ENCODE data around the gene C14orf132.
A peak's percentile ranks its signal among the peaks of the same experiment; 100 is the strongest.

C14orf132 gene

DNA sequence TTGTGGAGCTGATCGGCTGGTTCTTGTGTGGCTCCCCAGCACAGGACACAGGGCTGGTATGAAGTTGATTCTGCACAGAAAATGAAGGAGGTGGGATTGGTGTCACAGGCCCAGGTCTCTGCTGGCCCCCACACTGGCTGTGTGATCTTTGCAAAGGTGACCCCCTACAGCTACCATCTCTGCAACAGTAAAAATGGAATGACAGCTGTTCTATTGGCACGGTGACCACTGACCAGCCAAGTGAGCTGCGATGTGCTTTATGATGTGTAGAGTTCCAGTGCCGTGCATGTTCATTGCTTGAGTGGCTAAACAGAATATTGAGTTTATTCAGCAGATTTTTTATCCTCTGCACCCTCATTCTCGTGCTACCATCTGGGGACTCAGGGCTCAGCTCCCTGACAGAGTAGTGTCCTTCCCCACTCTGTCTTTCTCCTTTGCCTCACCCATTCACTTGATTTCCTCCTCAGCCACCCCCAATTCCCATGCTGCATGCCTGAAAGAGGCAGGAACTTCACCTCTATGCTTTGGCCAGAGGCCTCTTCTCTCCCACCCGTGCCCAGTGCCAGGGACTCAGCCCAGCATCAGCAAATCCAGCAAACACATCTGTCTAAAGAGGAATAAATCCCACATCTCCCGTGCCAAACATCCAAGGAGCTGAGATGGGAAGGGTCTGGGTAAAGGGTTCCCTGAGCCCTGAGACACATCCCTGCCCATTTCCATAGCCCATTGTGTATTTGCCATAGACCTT is 21.2 kb downstream of the C14orf132 start:
- no peak for DNase-seq

DNA sequence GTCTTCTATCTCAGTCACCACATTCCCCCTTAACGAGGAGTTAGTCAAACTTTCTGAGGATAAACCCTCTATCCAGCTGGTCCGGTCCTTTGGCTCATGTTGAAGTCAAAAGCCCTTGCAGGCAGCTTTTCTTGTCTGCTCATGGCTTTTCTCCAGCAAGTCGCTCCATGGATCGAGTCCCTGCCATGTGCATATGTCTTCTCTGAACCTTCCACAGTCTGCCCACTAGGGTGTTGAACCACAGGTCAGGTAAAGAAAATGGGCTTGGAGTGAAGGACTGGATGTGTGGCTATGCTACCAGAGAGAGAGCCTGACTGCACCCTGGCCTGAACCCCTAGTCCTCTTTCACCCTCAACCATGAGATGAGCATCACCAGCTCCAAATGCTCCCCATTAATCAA is 22.8 kb downstream of the C14orf132 start:
- no peak for DNase-seq

DNA sequence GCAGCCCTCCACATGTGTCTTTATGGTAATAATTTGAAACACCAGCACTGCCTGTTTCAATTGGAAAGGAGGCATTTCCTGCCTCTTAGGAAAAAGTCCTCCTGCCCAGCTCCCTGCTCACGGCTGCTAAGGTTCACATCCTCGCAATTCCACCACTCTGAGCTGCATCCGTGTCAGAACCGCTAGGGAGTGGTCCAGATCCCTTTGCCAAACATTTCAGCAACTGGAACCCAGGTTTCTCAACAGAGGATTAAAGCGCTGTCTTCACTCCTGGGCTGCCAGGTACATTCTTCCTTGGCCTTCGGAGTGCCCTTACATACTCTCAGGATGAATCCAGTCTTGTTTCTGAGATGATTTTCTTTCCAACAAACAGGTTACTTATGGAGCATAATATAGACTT is 23.3 kb downstream of the C14orf132 start:
- no peak for DNase-seq

DNA sequence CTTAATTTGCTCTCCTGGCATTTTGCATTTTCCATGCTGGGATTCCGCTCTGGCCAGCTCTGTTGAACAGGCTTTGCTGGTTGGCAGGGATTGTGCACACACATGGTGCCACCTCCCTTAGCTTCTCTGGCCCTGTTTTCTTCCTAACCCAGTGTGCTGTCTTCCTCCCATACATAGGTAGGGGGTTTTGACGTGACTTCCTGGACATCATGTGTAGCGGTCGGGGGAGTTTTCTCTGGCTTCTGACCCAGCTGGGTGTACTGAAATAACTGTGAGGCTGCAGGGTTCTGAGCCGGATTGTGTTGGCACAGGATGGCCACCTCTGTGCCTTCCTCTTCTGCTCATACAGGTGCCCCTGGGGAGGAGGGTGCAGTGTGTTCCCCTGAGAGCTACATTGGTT is 25.7 kb downstream of the C14orf132 start:
- no peak for DNase-seq

DNA sequence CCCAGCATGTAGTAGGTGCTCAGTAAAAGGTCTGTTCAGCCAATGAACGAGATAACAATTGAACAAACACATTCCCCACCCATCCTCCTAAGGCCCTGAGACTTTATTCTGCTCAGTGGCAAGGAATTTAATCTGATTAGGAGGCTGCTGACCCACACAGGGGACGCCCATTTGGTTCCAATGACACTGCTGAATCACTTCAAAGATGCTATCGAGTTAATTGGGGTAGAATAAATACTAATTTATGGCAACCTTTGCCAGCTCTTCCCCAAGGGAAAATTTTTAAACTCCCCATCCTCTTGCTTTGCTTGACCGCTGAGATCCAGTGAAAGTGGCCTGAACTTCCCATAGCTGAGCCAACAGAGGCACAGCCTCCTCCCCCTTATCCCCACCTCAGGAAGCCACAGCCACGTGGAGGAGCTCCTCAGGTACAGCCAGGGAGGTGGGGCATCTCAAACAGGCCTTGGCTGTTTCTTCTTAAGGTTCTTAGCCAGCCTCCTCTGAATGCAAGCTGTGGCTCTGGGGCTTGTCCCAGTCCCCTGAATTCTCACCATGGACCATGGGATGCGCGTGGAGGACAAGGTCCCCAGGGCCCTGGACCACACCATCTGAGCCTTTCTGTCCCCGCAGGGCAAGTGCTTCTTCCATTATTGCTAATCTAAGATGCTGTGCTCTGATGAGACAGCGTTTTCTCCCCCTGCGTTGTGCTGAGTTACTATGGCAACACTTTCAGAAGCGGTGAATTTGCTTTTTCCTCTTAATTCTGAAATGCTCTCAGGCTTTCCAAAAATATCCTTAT is 26.7 kb downstream of the C14orf132 start:
- no peak for DNase-seq

DNA sequence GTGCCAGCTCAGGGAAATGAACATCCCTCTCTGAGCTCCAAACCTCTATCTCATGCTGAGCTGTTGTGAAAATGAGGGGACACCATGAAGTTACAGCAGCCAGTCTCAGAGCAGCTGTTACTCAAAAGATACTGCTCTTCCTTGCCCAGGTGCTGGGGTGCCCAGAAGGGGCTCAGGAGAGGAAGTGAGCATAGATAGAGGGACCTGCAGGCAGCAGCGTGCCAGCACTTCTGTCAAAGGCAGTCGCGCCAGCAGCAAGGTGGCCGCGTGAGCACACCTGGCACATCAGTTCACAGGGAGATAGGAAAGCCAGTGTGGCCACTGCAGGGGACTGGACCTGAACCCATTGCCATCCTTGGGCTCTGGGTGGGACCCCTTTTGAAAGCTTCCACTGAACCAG is 27.8 kb downstream of the C14orf132 start:
- no peak for DNase-seq

DNA sequence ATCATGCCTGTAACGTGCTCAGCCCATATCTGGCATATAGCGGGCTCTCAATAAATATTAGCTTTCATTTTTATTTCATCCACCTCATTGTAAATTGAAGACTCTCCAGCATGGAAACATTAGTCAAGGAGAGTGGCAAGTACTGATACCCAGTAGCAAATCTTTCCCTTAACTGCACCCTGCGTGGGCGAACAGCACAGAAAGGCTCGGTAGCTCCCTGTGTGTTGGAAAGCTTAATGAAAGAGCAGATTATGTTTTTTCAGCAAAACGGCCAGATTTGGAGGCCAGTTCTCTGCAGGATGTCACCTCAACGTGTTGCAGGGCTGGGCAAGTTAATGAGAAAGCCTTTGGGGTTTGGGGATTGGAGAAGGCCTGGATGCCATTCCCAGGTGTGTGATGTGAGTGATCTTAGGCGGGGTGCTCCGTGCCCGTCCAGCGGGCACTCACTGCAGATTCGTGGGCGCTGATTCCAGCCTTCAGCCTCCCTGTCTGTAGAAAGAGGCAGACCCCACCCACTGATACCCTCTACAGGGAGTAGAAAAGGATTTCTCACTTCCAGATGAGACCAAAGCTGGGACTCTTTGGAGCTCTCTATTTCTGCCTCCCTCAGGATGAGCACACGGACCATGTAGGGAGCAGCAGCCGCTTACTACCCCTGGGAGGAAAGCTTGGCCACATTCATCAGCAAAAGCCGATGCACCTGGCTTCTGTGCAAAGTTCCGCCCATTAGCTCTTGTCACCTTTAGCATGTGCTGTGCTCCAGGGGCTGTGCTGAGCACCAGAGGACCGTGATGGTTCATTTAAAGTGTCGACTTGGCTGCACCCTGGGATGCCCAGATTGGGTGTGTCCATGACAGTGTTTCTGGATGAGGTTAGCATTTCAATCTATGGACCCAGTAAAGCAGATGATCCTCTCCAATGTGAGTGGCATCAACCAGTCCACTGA is 29.1 kb downstream of the C14orf132 start:
- no peak for DNase-seq

DNA sequence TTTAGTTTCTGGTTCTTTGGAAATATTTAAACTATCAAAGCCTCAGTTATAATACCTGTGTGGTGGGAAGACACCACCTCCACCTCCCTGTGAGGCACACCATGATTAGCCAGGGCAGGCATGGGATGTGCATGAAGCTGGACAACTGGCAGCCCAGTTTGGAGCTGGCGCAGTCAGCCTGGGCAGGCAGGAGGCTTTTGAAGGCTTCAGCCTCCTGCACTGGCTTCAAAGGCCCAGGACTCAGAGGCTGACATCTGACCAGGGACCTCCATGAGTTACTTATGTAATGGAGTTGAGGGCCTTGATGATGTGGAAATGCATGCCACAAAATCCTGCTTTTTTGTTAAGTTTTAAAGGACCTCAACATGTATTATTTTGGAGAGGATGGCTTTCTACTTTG is 30.3 kb downstream of the C14orf132 start:
- no peak for DNase-seq

DNA sequence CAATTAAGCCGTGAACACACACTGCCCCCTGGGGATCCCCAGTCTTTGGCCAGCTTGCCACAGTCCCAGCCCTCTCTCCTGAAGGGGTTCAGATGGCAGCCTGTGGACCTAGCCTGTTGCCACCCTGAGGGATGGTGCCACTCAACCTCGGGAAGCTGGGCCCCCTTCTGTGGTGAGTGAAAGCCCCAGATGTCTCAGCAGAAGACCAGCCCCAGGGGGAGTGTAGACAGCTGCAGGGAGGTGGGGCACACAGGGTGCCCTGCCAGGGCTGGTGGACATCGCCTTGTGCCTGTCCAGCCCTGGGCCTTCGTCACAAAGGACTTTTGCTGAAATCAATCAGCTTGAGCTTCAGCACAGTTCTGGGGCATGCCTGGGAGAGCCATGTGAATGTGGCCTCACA is 32.4 kb downstream of the C14orf132 start:
- DNase-seq: peak; percentile 27

DNA sequence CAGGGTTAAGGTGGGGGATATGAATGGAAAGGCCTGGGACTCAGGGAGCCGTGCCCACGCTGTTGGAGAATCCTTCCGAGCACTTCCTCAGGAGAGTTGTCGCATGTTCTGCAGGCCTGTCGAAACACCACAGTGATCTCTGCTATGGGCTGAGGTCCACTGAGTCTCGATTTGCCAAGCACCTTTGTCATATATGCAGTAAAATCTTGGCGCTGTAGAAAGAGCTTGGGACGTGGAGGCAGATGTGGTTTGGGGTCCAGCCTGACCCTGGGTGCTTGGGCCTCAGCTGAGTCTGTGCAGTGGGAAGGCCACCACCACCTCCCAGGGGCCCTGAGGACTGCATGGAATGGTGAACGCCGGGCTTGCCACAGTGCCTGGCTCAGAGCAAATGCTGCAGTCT is 32.9 kb downstream of the C14orf132 start:
- DNase-seq: peak; percentile 36

DNA sequence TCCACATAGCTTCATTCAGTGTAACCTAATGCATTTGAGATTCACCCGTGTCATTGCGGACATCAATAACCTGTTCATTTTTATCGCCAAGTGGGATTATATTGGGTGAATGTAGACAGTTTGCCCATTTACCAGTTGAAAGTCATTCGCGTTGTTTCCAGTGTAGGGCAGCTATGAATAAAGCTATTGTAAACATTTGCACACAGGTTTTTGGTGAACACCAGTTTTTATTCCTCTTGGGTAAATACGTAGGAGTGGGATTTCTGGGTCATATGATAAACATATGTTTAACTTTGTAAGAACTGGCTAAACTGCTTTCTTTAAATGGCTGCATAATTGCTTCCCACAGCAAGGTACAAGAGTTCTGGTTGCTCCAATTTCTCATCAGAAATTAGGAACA is 33.6 kb downstream of the C14orf132 start:
- no peak for DNase-seq

DNA sequence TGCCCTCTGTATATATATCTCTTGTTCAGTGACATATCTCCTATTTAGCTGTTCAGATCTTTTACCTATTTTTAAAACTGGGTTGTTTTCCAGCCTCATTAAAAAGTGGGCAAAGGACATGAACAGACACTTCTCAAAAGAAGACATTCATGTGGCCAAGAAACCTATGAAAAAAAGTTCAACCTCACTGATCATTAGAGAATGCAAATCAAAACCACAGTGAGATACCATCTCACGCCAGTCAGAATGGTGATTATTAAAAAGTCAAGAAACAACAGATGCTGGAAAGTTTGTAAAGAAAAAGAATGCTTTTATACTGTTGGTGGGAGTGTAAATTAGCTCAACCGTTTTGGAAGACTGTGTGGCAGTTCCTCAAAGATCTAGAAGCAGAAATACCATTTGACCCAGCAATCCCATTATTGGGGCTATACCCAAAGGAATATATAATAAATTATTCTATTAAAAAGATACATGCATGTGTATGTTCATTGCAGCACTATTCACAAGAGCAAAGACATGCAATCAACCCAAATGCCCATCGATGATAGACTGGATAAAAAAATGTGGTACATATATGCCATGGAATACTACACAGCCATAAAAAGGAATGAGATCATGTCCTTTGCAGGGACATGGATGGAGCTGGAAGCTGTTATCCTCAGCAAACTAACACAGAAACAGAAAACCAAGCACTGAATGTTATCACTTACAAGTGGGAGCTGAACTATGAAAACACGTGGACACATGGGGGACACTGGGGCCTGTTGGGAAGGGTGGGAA is 34.3 kb downstream of the C14orf132 start:
- peak; percentile 27 for DNase-seq

DNA sequence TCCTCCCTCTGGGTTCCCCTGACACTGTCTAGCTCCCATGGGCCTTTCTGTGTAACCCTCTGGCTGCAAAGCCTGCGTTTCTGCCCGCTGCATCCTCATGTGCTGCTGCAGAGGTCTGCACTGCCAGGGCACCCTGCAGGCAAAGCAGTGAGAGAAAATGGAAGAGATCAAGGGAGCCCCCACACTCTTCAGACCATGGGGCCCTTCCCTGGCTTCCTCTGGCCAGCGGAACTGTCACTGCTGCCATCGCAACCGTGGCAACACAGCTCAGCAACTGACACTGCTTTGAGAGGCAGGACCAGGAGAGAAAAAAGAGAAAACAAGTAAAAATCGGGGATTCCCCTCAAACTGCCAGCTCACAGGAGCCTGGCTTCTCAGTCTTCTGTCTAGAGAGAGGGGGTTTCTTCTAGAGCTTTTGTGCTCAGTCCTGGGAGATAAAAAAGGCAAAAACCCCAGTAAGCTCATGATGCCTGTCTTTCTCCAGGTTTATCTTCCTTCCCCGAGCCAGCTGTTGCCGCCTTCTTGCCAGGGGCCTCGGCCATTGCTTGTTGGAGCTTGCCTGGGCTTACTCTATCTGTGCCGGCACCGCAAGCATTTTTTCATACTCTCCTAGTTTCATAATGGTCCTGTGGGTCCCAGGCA is 38.9 kb downstream of the C14orf132 start:
- peak; percentile 25 for DNase-seq

DNA sequence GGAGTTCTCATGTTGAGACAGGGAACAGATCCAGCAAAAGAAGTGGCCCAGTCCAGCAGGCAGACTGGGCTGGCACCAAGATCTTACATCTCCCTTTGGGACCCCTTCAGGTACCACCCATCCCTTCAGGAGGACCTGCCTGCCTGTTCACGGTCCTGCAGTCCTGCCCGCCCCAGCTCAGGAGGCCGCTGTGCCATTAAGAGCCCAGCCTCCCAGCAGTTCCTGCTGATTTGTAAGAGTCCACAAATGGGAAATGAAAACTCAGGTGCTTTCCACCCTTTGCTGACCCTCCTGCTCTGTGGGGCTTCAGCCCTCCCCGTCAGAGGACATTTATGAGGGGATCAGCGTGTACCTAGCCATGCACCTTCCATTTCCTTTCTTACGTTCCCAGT is 39.5 kb downstream of the C14orf132 start:
- DNase-seq: no peak

DNA sequence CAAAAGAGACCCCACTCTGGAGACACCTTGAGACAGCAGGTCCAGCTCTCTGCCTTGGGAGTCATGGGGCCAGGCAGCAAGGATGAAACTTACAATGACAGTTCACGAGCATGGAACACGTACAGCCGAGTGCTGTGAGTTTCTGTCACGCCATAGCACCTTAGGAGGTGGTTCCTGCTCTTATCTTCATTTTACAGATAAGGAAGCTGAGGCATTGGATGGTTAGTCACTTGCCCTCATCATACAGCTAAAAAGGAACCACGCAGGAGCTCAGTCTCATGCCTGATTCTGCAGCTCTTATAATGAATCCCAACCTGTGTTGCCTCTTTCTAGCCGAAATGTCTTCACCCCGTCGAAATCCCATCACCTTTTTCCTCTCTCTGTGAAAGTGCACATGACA is 39.9 kb downstream of the C14orf132 start:
- peak; percentile 30 for DNase-seq

DNA sequence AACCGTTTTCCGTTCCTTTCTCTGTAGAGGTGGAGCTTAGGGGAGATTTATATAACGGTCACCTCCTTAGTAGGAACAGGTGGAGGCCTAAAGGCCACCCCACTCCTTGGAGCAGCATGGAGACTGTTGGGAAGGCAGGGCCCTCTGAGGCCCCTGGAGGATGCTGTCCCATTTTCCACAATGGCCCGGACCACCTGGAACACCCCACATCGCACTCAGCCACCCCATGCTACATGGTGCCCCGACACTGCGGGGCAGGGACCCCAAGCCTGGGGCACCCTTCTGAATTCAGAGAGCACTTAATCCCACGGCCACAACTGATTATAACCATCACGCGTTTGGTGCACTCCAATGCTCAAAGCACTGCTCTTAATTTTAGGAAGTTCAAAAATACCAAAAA is 41.4 kb downstream of the C14orf132 start:
- DNase-seq: peak; percentile 33

DNA sequence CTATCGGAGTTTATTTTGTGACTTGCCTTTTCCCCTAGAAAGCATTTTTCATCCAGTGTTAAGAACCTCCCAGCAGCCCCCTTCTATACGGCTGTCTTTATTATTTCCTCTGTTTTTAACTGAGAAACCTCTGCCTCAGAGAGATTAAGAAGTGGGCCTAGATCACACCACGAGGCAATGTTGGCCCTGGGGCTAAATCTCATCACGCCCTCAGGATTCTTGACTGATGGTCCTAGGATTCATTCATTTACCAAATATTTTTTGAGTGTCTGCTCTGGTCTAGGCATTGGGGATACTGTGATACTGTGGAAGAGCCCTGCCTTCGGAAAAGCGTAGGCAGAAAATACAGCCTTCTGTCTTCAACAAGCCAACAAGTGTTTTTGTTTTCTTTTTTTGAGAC is 42.1 kb downstream of the C14orf132 start:
- no peak for DNase-seq

DNA sequence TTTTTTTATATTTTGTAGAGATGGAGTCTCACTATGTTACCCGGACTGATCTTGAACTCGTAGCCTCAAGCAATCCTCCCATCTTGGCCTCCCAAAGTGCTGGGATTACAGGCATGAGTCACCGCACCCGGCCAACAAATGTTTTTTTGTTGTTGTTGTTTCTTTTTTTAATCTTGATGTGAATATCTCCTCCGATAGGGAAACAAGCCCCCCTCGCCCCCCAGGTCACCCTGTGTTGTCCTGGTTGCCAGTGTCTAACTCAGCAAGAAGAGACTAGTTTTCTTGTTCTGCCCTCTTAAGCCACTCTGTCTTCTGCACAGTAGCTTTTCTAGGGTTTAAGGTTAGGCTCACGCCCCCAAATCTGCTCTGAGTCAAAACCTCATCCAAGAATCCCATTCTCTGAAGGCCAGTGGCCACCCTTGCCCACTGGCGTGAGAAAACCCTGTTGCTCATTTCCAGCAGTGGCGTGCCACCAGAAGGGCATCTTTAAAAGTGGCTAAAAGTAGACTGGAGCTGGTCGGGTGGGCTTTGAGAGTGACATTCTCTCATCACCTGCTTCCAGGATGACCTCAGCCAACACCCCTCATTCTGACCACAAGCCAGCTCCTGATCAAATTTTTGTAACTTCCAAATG is 42.7 kb downstream of the C14orf132 start:
- DNase-seq: peak; percentile 22

DNA sequence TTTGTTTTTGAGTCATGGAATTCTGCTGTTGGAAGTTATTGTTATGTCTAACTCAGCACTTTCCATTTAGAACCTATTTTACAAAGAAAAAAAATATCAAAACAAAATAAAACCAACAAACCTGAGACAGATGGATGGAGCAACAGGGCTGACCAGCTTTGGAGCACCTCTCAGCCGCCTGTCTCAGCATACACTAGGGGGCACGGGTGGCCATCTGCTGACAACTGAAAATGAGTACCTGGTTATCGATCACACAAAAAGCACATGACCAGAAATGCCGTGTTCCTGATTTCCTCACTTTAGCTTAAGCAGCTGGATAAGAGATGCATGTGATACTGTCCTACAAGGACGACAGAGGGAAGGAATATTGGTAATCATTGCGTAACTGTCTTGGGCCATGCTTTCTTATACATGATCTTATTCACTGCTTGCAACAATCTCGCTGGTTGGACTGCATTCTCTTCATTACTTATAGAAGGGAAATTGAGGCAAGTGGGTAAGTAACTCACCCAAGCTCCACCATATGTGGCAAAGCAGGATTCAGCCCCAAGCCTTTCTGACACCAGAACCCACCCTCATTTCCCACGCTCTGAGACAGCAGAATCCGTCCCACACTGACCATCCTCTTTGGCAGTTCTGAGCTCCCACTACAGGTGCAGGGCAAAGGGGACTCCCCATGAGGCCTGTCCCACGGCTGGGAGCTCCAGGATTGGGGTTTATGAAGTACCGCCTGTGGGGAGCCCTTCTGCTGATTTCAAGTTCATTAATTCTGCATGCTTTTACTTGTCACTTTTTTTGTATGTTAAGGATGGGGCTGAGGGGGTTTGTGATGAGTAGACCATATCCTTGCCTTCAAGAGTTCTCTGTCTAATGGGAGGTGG is 43.5 kb downstream of the C14orf132 start:
- DNase-seq: peak; percentile 33

DNA sequence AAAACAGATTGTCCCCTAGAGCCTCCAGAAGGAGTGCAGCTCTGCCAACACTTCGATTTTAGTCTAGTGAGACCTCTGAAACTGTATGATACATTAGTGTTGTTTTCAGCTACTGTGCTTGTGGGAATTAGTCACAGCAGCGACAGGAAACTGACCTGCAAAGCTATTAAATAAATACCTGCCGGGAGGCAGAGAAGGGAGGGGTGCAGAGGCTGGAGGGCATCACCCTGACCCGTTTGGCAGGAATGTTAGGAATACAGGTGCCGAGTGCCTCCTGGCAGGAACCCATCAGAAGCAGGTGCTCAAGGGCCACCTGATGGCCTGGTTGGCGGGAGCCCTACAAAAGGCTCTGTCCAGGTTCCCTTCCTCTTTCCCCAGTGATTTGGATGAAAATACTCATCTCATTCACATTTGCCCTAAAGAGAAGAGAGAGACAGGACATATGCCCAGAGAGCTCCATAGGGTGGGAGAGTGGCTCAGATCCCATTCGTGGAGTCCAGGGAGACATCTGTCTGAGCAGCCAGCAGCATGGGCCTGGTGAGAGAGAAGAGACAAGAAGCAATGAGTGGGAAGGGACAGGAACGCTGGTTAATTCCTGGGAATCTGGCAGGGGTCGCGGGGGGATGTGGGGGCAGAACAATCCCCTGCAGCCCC is 44.6 kb downstream of the C14orf132 start:
- peak; percentile 49 for DNase-seq

Measured in activated effector memory CD4-positive, alpha-beta T cell treated with anti-CD3 and anti-CD28 coated beads, Interleukin-2, amount 50 U/mL, for 16 hours (primary cell).